Osteocyte (in vitro differentiated cells): Measurements from ENCODE around the gene CCNYL1. TPM values are rescaled to one million over a fixed set of nuclear protein-coding genes. Genes with fewer than 3 reads are reported as not detected.

Experiments
- DNase-seq: peaks from one replicate; pipeline ENCODE4 v3.0.0; 2021; ENCODE audit warnings: mixed read lengths; ENCODE audit not compliant: unreplicated experiment; ENCODE audit errors: extremely low spot score
- H3K27ac Mint-ChIP-seq: one replicate; pipeline ENCODE4 v1.8.0; 2021; ENCODE audit warnings: mild to moderate bottlenecking, mixed read lengths; ENCODE audit not compliant: unreplicated experiment
- H3K27me3 Mint-ChIP-seq: one replicate; pipeline ENCODE4 v1.8.0; 2021; ENCODE audit warnings: mixed read lengths; ENCODE audit not compliant: unreplicated experiment
- H3K36me3 Mint-ChIP-seq: one replicate; pipeline ENCODE4 v1.8.0; 2021; ENCODE audit warnings: mixed read lengths; ENCODE audit not compliant: unreplicated experiment
- H3K4me1 Mint-ChIP-seq: one replicate; pipeline ENCODE4 v1.8.0; 2021; ENCODE audit warnings: mixed read lengths; ENCODE audit not compliant: unreplicated experiment
- H3K4me3 Mint-ChIP-seq: one replicate; pipeline ENCODE4 v1.8.0; 2021; ENCODE audit warnings: mild to moderate bottlenecking, moderate library complexity, mixed read lengths; ENCODE audit not compliant: unreplicated experiment
- H3K9me3 Mint-ChIP-seq: one replicate; pipeline ENCODE4 v1.8.0; 2021; ENCODE audit warnings: mixed read lengths; ENCODE audit not compliant: unreplicated experiment
- CTCF ChIP-seq: fragments of 200-600 bp; sonication (generic); IDR thresholded peaks from 2 replicates; pipeline ENCODE4 v1.5.0; 2021; ENCODE audit warnings: antibody characterized with exemption, mild to moderate bottlenecking, moderate library complexity
- total RNA-seq: library from RNA; stranded (reverse); gene quantifications from 2 replicates; pipeline ENCODE4 v1.2.1, GENCODE V29; 2021

CCNYL1 gene
- total RNA-seq, 1 donor from 2014 or later: 16.8 TPM

- Mint-ChIP-seq H3K27ac (no peak overlapping the region), H3K27me3 (no peaks in the 10 kb centered on the region), H3K9me3 (no peaks in the 10 kb centered on the region), H3K36me3 (no peaks in the 10 kb centered on the region), H3K4me3 (no peak overlapping the region), H3K4me1 (peaks cover 3% of the 10 kb centered on the region)
- TF ChIP-seq CTCF: no peak
- no peak for DNase-seq
Measured at GRCh38 chr2:207801259-207801658, 89.8 kb downstream of the CCNYL1 start.

- no peak for DNase-seq
- Mint-ChIP-seq H3K4me3 (no peak overlapping the region), H3K27me3 (no peaks in the 10 kb centered on the region), H3K4me1 (no peaks in the 10 kb centered on the region), H3K36me3 (no peaks in the 10 kb centered on the region), H3K9me3 (no peaks in the 10 kb centered on the region), H3K27ac (no peak overlapping the region)
- no peak for TF ChIP-seq CTCF
Measured at GRCh38 chr2:207802650-207803049, 91.2 kb downstream of the CCNYL1 start.

Other genes starting within 250 kb of the CCNYL1 start
- gene CREB1, start 181.7 kb upstream of the CCNYL1 start, total RNA-seq: 71.0 and 74.2 TPM in 2 replicates
- gene METTL21A, start 86.2 kb upstream of the CCNYL1 start, total RNA-seq: 17.5 and 18.7 TPM in 2 replicates
- 1.8 and 2.1 TPM in 2 replicates for gene FZD5, start 58.3 kb downstream of the CCNYL1 start, total RNA-seq